Lung (tissue), 12 donors: ENCODE measurements around the gene CTCF. TPM values are rescaled to one million over a fixed set of nuclear protein-coding genes. Genes with fewer than 3 reads are reported as not detected.

Experiments
- ATAC-seq: fragments of 200-7000 bp; cut with Tn5 transposase; one replicate; pipeline ENCODE4 v1.9.1; 2020; ENCODE audit warnings: moderate number of reproducible peaks; ENCODE audit not compliant: insufficient read depth, low FRiP score
- DNase-seq, 3 donors: peaks; one replicate each; pipeline ENCODE4 v3.0.0-alpha.2; 2013 to 2017
- H3K27ac ChIP-seq, 2 donors: one replicate each; pipeline ENCODE4 v1.5.1; 2013; ENCODE audit warnings: mild to moderate bottlenecking in 2 of 2, moderate library complexity in 2 of 2, control low read depth in 1 of 2, inconsistent platforms in 1 of 2, low read depth in 1 of 2, low read length in 1 of 2
- H3K27me3 ChIP-seq, 3 donors: one replicate each; pipeline ENCODE4 v1.5.1; 2013; ENCODE audit warnings: low read length in 2 of 3; ENCODE audit not compliant: control insufficient read depth in 3 of 3, insufficient read depth in 3 of 3
- H3K36me3 ChIP-seq, 4 donors: one replicate each; pipeline ENCODE4 v1.5.1; 2013; ENCODE audit warnings: low read length in 4 of 4, mild to moderate bottlenecking in 1 of 4, moderate library complexity in 1 of 4; ENCODE audit not compliant: control insufficient read depth in 4 of 4, insufficient read depth in 4 of 4
- H3K4me1 ChIP-seq, 5 donors: one replicate each; pipeline ENCODE4 v1.5.1; 2013; ENCODE audit warnings: low read length in 5 of 5, mild to moderate bottlenecking in 2 of 5, moderate library complexity in 1 of 5; ENCODE audit not compliant: control insufficient read depth in 5 of 5, insufficient read depth in 5 of 5
- H3K4me3 ChIP-seq: one replicate; pipeline ENCODE4 v1.5.1; 2013; ENCODE audit warnings: mild to moderate bottlenecking, control low read depth, moderate library complexity
- H3K9ac ChIP-seq, 2 donors: one replicate each; pipeline ENCODE4 v1.5.1; 2013; ENCODE audit warnings: low read length in 2 of 2, control low read depth in 1 of 2; ENCODE audit not compliant: insufficient read depth in 1 of 2
- H3K9me3 ChIP-seq, 4 donors: one replicate each; pipeline ENCODE4 v1.5.1; 2013; ENCODE audit warnings: low read length in 3 of 4, mild to moderate bottlenecking in 1 of 4, moderate library complexity in 1 of 4; ENCODE audit not compliant: control insufficient read depth in 4 of 4, insufficient read depth in 3 of 4
- WGBS, 2 donors: extraction: QIAGEN DNeasy Blood & Tissue Kit; methylation state at CpG; one replicate each; pipeline ENCODE4 v1.1.7; 2013; 5-methylcytosine and 5-hydroxymethylcytosine counted together
- polyA plus RNA-seq, 2 donors: library from polyadenylated mRNA; stranded (reverse); fragments of 200-250 nt; gene quantifications; one replicate each; pipeline ENCODE4 v1.2.1, GENCODE V29; 2013
- total RNA-seq, 2 donors: library from RNA; depleted of rRNA in 1 of 2; stranded (reverse); fragments of >200 nt in 1 of 2; gene quantifications; one replicate each; pipeline ENCODE4 v1.2.1, GENCODE V29; 2014 to 2021
- TF ChIP-seq, protein P1 (sequence below): IDR thresholded peaks from 2 replicates; pipeline ENCODE4 v1.5.1; 2012; ENCODE audit warnings: mild to moderate bottlenecking; ENCODE audit errors: control extremely low read depth, extremely low read depth
- donor health status: control.
- donor health status: control.
- donor health status: Bipolar disorder and iron deficiency.
- donor health status: healthy.
- donor health status: DM: yes; HTN: yes; CAD: no.

CTCF gene
- total and polyA plus RNA-seq, 4 donors, result 16.7 to 54.2 (median 23.3) TPM

DNA sequence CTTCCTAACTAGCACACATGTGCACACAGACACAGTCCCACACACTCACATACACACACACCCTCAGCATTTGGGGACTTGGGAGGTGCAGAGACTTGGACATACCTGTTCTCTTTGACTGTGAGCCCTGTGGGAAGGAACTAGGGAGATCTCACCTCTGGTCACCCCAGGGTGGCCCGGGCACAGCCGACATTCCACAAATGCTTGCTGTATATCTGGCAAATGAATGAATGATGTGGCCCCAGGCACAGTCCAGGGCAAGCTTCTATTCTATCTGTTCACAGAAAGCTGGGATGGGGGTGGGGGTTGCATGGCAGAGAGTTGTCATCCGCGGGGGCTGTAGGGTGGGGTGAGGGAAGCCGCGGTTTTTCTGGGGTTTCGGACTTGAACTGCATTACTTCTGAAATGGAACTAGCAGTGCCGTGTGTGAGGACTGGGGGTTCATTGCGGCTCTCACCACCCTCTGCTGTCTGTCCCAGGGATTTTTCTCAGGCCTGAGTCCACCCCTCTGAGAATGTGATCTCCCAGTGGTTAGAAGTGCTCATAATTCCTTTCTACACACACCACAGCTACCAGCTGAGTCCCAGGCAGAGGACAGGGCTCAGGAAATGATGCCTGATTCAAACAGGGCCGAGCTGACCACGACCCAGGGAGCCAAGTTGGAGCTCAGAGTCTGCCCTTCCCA is 37.0 kb upstream of the CTCF start:
- DNase-seq, result no peak
- TF ChIP-seq, protein P1, sequence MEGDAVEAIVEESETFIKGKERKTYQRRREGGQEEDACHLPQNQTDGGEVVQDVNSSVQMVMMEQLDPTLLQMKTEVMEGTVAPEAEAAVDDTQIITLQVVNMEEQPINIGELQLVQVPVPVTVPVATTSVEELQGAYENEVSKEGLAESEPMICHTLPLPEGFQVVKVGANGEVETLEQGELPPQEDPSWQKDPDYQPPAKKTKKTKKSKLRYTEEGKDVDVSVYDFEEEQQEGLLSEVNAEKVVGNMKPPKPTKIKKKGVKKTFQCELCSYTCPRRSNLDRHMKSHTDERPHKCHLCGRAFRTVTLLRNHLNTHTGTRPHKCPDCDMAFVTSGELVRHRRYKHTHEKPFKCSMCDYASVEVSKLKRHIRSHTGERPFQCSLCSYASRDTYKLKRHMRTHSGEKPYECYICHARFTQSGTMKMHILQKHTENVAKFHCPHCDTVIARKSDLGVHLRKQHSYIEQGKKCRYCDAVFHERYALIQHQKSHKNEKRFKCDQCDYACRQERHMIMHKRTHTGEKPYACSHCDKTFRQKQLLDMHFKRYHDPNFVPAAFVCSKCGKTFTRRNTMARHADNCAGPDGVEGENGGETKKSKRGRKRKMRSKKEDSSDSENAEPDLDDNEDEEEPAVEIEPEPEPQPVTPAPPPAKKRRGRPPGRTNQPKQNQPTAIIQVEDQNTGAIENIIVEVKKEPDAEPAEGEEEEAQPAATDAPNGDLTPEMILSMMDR, result no peak
- no peaks in the 10 kb centered on the region for H3K36me3 ChIP-seq

DNA sequence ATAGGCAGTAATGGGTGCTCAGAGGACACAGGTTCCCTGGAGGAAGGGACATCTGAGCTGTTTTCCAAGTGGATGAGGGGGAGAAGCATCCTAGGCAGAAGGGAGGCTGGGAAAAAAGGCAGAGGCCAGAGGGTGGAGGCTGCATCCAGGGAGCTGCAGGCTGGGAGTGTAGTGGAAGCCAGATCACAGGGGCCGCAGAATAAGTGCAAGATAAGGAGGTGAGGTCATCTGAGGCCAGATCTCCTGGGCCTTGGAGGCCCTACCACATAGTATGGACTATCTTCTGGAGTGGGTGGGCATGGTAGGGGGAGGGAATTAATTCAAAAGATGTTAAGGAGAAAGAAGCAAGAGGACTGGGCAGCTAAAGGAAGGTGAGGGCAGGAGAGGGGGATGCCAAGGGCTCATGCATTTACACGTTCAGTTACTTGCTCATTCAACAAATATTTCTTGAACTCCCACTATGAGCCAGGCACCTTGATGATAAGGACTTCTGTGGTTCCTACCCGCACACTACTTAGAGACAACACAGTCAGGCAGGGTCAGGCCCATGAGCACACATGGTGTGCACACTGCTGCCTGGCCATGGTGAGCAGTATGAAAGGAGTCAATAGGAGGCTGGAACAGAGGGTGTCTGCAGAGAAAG is 36.1 kb upstream of the CTCF start:
- Histone ChIP-seq H3K27me3 (no peaks in the 10 kb centered on the region), H3K9me3 (no peaks in the 10 kb centered on the region), H3K9ac (no peak overlapping the region), H3K27ac (no peak overlapping the region), H3K36me3 (no peaks in the 10 kb centered on the region), H3K4me3 (no peak overlapping the region), H3K4me1 (peaks cover 0 to 30% (median 9%) of the 10 kb centered on the region in 5 donors)
- no peak for ATAC-seq
- TF ChIP-seq, protein P1, result no peak
- WGBS, 2 donors, result 77 to 87% methylated on average over 3 of the region's 3 CpGs
- no peak for DNase-seq

More for the DNA sequence above, 37.0 kb upstream of the CTCF start:
- no peaks in the 10 kb centered on the region for H3K27me3 ChIP-seq
- no peak overlapping the region for H3K4me3 ChIP-seq
- no peaks in the 10 kb centered on the region for H3K9me3 ChIP-seq
- no peak overlapping the region for H3K9ac ChIP-seq
- peaks cover 0 to 21% (median 3%) of the 10 kb centered on the region in 5 donors for H3K4me1 ChIP-seq
- 69 to 74% methylated on average over 11 of the region's 11 CpGs for WGBS, 2 donors
- ATAC-seq, result no peak
- no peak overlapping the region for H3K27ac ChIP-seq

DNA sequence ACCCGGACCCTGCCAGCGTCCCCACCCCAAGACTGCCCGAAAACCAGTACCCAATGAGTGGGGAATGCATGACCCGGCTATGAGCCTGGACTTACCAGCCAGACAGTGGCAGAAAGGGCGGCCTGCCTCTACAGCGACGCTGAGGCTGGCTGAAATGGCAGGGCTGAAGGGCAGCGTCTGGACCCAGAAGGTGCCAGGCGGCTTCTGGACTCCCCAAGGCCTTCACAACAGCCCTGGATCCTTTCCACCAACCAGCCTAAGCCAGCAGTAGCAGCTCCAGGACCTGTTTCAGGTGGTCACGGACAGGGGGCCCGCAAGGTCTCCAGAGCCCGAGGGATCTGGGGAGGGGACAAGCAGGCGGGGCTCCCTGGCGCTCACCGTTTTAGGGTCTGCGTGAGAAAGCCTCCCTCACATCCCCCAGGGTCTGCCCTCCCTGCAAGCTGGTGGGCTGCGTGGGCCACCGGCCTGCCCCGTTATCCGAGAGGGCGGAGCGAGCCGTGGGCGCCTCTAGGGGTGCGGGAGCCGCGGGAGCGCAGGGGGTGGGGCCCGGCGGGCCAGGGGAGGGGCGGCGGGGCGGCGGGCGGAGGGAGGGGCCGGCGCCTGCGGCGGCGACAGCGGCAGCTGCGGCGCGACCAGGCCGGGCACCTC is 34.0 kb upstream of the CTCF start, which contains the start of gene RIPOR1:
Gene RIPOR1 (plus strand): TSS at position 608 of the 648 bp plus-strand sequence. CDS start 9,618 bp downstream, outside the sequence.
- Histone ChIP-seq H3K4me3 (peak within 1 kb of the TSS; percentile 57), H3K27ac (peak within 1 kb of the TSS; percentile 89 to 93), H3K9me3 (no peaks in the 10 kb centered on the region), H3K36me3 (no peaks in the 10 kb centered on the region), H3K9ac (peak within 1 kb of the TSS; percentile 82 to 86), H3K27me3 (no peaks in the 10 kb centered on the region), H3K4me1 (peaks cover 0 to 25% (median 13%) of the 10 kb centered on the region in 5 donors)
- TF ChIP-seq, protein P1, result no peak
- DNase-seq, result peak; percentile 46 to 72 (median 56)
- peak; percentile 51 for ATAC-seq
- WGBS, 2 donors, result 18 to 28% methylated on average over 25 to 45 of the region's 45 CpGs
